Measurements from ENCODE around the gene FBXW11. TPM values are rescaled to one million over a fixed set of nuclear protein-coding genes. Genes with fewer than 3 reads are reported as not detected.

Gene FBXW11
- total and polyA plus RNA-seq, 12 donors, result 5.3 to 108 (median 76.6) TPM

DNA sequence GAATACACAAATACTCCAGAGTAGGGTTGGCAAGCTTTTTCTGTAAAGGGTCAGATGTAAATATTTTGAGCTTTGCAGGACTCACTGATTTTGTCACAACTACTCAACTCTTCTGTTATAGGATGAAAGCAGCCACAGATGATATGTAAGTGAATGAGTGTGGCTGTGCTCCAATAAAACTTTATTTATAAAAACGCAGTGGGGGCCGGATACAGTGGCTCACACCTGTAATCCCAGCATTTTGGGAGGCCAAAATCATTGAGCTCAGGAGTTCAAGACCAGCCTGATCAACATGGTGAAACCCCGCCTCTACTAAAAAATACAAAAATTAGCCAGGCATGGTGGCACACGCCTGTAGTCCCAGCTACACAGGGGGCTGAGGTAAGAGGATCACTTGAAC, 69.1 kb downstream of the FBXW11 start:
- no peaks in the 10 kb centered on the region for H3K36me3 ChIP-seq
- intact Hi-C loops (cut with DNase I), result no loop called here
- DNase-seq (no peak), ATAC-seq (no peak)
- peaks cover 2 to 18% (median 12%) of the 10 kb centered on the region in 9 donors for H3K4me1 ChIP-seq
- no peak for TF ChIP-seq CTCF (IDR thresholded peaks at IDR 0.05)
- H3K9me3 ChIP-seq, result peaks cover 0 to 23% (median 10%) of the 10 kb centered on the region in 11 donors
- 99 to 100% methylated on average over 4 of the region's 4 CpGs for WGBS, 2 donors
- H3K4me3 ChIP-seq, result no peak overlapping the region
- H3K27ac ChIP-seq, result no peak overlapping the region
- H3K27me3 ChIP-seq, result no peaks in the 10 kb centered on the region

DNA sequence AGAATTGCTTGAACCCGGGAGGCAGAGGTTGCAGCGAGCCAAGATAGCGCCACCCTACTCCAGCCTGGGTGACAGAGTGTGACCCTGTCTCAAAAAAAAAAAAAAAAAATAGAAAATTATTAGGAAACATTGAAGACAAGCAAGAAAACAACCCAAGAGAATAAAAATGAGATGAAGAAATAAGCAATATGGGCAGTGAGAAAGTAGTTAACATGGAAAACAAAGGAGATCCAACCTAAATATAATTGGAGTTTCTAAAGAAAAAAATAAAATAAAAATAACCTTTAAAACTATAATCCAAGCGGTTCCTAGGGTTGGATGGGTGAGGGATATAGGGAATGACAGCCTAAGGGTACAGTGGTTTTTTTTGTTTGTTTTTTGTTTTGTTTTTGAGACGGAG, 71.9 kb downstream of the FBXW11 start:
- 97 to 99% methylated on average over 5 of the region's 5 CpGs for WGBS, 2 donors
- Histone ChIP-seq H3K4me3 (no peak overlapping the region), H3K4me1 (no peaks in the 10 kb centered on the region), H3K27me3 (no peaks in the 10 kb centered on the region), H3K27ac (no peak overlapping the region), H3K36me3 (no peaks in the 10 kb centered on the region), H3K9me3 (peaks cover 0 to 31% (median 14%) of the 10 kb centered on the region in 11 donors)
- no peak for ATAC-seq
- intact Hi-C loops (cut with DNase I), result loop anchor here in 1 of 10 donors (5.0 kb wide), 1 partner anchor 53 kb away; no protein-coding TSS in a partner anchor
- DNase-seq, result no peak
- TF ChIP-seq CTCF (IDR thresholded peaks at IDR 0.05), result no peak

GRCh38 chr5:171931163-171931562, 75.3 kb downstream of the FBXW11 start:
- DNase-seq, result no peak
- H3K27ac ChIP-seq, result no peak overlapping the region
- H3K27me3 ChIP-seq, result no peaks in the 10 kb centered on the region
- intact Hi-C loops (cut with DNase I), result loop anchor here in 1 of 10 donors (5.0 kb wide), 1 partner anchor 56 kb away; no protein-coding TSS in a partner anchor
- no peaks in the 10 kb centered on the region for H3K36me3 ChIP-seq
- TF ChIP-seq CTCF (IDR thresholded peaks at IDR 0.05), result no peak
- peaks cover 0 to 7% (median 3%) of the 10 kb centered on the region in 9 donors for H3K4me1 ChIP-seq
- peaks cover 0 to 31% (median 14%) of the 10 kb centered on the region in 11 donors for H3K9me3 ChIP-seq
- WGBS, 2 donors, result 98% methylated on average over 2 of the region's 2 CpGs
- no peak for ATAC-seq
- no peak overlapping the region for H3K4me3 ChIP-seq

GRCh38 chr5:171927345-171927941, 79.0 kb downstream of the FBXW11 start:
- Histone ChIP-seq H3K27me3 (no peaks in the 10 kb centered on the region), H3K4me1 (peaks cover 0 to 14% (median 7%) of the 10 kb centered on the region in 9 donors), H3K27ac (no peak overlapping the region), H3K9me3 (peaks cover 0 to 21% (median 0%) of the 10 kb centered on the region in 11 donors), H3K4me3 (no peak overlapping the region), H3K36me3 (no peaks in the 10 kb centered on the region)
- 90 to 94% methylated on average over 3 of the region's 3 CpGs for WGBS, 2 donors
- intact Hi-C loops (cut with DNase I), result loop anchor here in 1 of 10 donors (10.0 kb wide), 1 partner anchor 77 kb away; the partner anchor contains the start of gene FBXW11
- TF ChIP-seq CTCF (IDR thresholded peaks at IDR 0.05), result peak in 2 of 9 donors; percentile 8 to 27
- DNase-seq (no peak), ATAC-seq (no peak)

Measured in heart right ventricle (tissue), 16 donors.